NCI-H2171 (cell line): ENCODE results near the gene SRPRB.

Experiments used
- DNase-seq: peaks from one replicate; lab custom pipeline; 2025; lab: John Stamatoyannopoulos, UW

Gene SRPRB

DNA sequence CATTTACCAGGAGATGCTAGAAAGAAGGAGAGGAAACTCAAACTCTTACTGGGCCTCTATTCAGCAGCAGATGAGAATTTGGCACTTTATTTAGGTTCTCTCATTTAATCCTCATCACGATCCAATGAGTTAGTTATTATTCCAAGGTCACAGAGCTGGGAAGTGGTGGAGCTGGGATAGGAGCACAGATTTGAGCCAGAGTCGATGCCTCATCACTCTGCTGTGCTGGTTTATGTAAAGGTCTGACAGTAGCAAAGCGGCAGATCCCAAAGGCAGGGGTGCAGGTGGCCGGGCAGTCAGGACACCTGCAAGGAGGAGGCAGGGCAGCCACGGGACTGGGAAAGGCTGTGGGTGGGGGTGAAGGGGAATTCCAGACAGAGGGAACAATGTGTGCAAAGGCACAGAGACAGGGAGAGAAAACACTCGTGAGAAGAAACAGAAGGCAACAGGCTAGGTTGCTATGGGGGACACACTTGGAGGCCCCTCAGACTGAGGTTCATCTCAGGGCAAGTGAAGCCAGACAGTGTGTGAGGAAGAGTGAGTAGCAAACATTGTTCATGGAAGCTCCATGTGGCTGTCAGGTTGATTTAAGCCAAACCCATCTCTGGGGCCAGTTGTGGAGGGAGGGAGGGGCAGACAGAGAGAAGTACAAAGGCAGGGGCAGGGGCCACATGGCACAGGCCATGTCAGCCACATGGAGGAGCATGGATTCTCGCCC, 63.3 kb downstream of the SRPRB start:
- no peak for DNase-seq

DNA sequence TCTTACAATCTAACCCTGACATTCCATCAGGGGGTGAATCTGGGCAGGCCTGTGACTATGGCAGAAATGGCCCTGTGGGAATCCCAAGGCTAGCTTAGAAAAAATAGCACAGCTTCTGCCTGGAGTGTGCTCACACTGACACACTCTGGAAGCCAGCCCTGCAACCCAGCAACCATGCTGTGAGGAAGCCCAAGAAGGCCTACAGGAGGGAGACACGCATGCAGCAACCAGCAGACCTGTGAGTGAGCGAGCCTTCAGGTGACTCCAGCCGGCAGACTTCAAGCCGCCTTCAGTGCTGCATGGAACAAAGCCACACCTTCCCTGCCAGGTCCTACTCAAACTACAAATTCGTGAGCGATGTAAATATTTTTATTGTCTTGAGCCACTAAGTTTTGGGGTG, 64.0 kb downstream of the SRPRB start:
- no peak for DNase-seq

DNA sequence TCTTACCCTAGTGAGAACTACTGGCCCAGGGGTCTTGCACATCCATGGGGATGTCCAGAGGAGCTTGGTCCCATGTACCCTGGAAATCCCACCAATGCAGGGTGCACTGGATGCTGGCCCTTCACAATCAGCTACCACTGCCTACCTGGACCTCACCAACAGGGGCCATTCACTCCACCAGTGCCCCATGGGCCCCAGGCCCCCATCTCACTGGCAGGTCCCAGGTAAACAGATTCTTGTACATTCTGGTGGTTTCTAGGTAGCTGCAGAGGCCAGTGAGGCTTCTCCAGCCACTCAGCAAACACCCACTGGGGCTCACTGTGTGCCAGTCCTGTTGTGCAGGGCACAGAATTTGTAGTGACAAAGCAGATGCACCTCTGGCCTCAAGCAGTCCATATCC, 65.2 kb downstream of the SRPRB start:
- no peak for DNase-seq
